GM19452 (cell line): Measurements from ENCODE around the gene FMO2.

ENCODE experiments used
- ATAC-seq: cut with Tn5 transposase; IDR thresholded peaks from one replicate; pipeline ENCODE4 v1.9.1; 2021; ENCODE audit not compliant: unreplicated experiment

The FMO2 gene

GRCh38 chr1:171256940-171257606 is 72.0 kb downstream of the FMO2 start:
- no peak for ATAC-seq

GRCh38 chr1:171257607-171258076 is 72.5 kb downstream of the FMO2 start:
- no peak for ATAC-seq

- no peak for ATAC-seq
Observed at GRCh38 chr1:171258429-171258828, 73.3 kb downstream of the FMO2 start.

- no peak for ATAC-seq
Observed at GRCh38 chr1:171258943-171259342, 73.8 kb downstream of the FMO2 start.
